Stimulated activated CD4-positive, alpha-beta T cell treated with anti-CD3 and anti-CD28 coated beads, Interleukin-15, amount 100 ng/mL, for 48 hours (primary cell): ENCODE results near the gene UFL1.

Experiments
- DNase-seq, 2 donors: peaks; one replicate each; pipeline ENCODE4 v3.0.0-alpha.2; 2020; ENCODE audit warnings: low read depth in 2 of 2

UFL1 gene

GRCh38 chr6:96575359-96575758, 53.8 kb downstream of the UFL1 start:
- no peak for DNase-seq

- no peak for DNase-seq
These were observed 54.6 kb downstream of the UFL1 start for GRCh38 chr6:96576221-96576620.

GRCh38 chr6:96582021-96582420, 60.4 kb downstream of the UFL1 start:
- no peak for DNase-seq

- no peak for DNase-seq
These were observed 60.8 kb downstream of the UFL1 start for GRCh38 chr6:96582436-96582835.

GRCh38 chr6:96604420-96604819, 82.8 kb downstream of the UFL1 start:
- DNase-seq: no peak
